Heart left ventricle (tissue), 13 donors: Measurements from ENCODE around the gene PFKFB3.

Experiments
- POLR2A ChIP-seq, 2 donors: fragments of 450-650 bp; IDR thresholded peaks; one replicate each; pipeline ENCODE4 v1.6.1; 2017; ENCODE audit warnings: antibody characterized with exemption in 2 of 2, mild to moderate bottlenecking in 2 of 2, moderate library complexity in 2 of 2
- TF ChIP-seq, protein P1 (sequence below), 12 donors: fragments of 200-600 bp; sonication (generic) in 4 of 12; IDR thresholded peaks; one replicate each; pipeline versions ENCODE4 v1.5.0 to v1.8.0; 2018 to 2022; ENCODE audit warnings: antibody characterized with exemption in 12 of 12, mild to moderate bottlenecking in 5 of 12
- donor health status: ischemic (EF 13 %, LVEDD 7.1; RV severe dilation, severe dysfunction).
- donor health status: DM: no; HTN: yes; CAD: no.
- donor health status: DM: no; HTN: no; CAD: no.
- donor health status: ischemic (EF 25% LVEDD 6.9; RV normal size, moderate dysfunction).
- donor health status: ischemic (EF 25% LVEDD 5.7; RV mildly dilated, moderate dysfunction).
- donor health status: ischemic (EF 35%, LVEDD 5.7; RV mildly dilated, moderate dysfunction).
- donor health status: nonischemic (EF 11% LVEDD 7.7; RV severe dilation, severe dysfunction).
- donor health status: DM: yes; HTN: yes; CAD: no.
- donor health status: PGD.
- donor health status: ischemic (EF 29% LVEDD 5.4; RV normal size, mild dysfunction).
- donor health status: nonischemic (EF 23%, LVEDD 6.1; RV moderate dilation, normal function).

DNA sequence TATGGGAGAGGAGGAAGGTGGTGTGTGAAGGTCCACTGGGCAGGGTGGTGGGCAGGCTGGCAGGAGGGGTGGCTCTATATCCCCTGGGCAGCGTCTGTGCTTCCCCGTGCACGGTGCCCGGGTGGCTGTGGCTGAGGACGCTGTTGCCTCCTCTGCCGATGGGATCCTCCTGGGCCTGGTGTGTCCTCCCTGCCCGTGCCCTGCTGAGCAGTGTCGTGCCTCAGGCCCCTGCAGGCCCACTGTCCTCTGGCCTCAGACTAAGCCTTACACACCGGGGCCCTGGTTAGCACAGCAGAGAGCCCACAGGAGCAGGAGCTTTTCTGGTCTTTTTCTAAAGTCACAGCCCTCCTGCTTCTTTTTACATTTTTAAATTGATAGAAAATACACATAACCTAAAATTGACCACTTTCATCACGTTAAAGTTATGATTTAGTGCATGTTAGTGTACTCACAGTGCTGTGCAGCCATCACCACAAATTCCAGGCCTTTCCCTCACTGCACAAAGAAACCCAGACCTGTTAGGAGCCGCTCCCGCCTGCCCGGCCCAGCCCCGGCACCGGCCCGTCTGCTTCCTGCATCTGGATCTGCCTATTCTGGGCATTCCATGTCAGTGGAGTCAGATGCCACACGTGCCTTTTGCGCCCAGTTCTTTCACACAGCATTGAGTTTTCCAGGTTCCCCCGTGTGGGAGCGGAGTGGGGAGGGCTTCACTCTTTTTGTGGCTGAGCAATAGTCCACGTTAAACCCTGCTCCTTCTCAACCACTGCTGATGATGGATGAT is 19.4 kb downstream of the PFKFB3 start:
- TF ChIP-seq, protein P1, sequence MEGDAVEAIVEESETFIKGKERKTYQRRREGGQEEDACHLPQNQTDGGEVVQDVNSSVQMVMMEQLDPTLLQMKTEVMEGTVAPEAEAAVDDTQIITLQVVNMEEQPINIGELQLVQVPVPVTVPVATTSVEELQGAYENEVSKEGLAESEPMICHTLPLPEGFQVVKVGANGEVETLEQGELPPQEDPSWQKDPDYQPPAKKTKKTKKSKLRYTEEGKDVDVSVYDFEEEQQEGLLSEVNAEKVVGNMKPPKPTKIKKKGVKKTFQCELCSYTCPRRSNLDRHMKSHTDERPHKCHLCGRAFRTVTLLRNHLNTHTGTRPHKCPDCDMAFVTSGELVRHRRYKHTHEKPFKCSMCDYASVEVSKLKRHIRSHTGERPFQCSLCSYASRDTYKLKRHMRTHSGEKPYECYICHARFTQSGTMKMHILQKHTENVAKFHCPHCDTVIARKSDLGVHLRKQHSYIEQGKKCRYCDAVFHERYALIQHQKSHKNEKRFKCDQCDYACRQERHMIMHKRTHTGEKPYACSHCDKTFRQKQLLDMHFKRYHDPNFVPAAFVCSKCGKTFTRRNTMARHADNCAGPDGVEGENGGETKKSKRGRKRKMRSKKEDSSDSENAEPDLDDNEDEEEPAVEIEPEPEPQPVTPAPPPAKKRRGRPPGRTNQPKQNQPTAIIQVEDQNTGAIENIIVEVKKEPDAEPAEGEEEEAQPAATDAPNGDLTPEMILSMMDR (IDR thresholded peaks at IDR 0.05): no peak
- TF ChIP-seq POLR2A (IDR thresholded peaks at IDR 0.05): no peak
